Activated CD4-positive, alpha-beta T cell treated with anti-CD3 and anti-CD28 coated beads for 48 hours (primary cell): ENCODE data around the gene OR51F2.
"Not testable (repeated sequence)": the region's sequence is repeated elsewhere in the genome, so short reads cannot be mapped to it uniquely, and the experiment has no call there.

Experiments used
- DNase-seq: peaks from one replicate; pipeline ENCODE4 v3.0.0-alpha.2; 2020

OR51F2 gene

GRCh38 chr11:4821021-4821420 lies at the start of gene OR51F2:
Gene OR51F2 (plus strand): TSS chr11:4821321. CDS start chr11:4821422, 101 bp downstream.
- DNase-seq, result no peak

GRCh38 chr11:4782454-4782853 lies 38.7 kb upstream of the OR51F2 start:
- DNase-seq, result no peak

- DNase-seq, result no peak
These were observed 23.9 kb upstream of the OR51F2 start for GRCh38 chr11:4797206-4797605.

GRCh38 chr11:4798427-4799183 lies 22.5 kb upstream of the OR51F2 start:
- no peak for DNase-seq

GRCh38 chr11:4801316-4801715 lies 19.8 kb upstream of the OR51F2 start:
- not testable (repeated sequence) for DNase-seq

DNA sequence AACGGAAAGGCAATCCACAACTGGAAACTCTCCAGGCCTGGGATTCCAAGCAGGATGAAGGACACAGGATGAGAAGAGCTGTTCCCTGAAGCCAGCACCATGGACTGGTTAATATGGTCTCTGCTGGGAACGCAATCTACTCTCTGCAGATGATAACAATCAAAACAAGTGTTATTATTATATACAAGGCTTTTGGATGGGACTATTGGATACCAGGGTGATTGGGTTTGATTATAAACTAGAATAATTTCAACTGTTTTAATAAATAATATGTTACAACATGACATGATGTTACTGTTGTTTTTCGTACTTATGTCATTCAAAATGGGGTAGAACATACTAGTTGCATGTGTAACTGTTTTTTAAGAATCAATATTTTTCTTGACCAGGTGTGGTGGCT lies 16.8 kb upstream of the OR51F2 start, which contains the start of gene OR52R1:
OR52R1 (minus strand) TSS at position 101 of the 400 bp plus-strand sequence; CDS start at position 101, 0 bp downstream.
- no peak for DNase-seq

DNA sequence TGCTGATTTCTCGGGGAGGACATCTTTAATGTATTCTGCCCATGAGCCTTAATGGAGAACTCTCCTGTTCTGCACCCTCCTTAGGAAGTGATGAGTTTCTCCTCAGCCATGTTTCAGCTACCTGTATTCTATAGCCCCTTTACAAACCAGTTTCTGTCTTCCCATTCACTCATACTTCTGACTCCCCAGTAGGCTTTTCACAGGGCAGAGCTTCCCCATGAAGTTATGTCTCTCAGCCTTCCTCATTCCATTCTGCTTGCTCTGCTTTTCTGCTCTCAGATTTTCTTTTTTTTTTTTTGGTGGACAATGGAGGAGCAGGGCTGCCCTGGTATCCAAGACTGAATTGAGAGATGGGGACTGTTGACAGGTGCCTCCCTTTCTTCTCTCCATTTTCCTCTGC lies 12.6 kb upstream of the OR51F2 start:
- DNase-seq, result no peak

DNA sequence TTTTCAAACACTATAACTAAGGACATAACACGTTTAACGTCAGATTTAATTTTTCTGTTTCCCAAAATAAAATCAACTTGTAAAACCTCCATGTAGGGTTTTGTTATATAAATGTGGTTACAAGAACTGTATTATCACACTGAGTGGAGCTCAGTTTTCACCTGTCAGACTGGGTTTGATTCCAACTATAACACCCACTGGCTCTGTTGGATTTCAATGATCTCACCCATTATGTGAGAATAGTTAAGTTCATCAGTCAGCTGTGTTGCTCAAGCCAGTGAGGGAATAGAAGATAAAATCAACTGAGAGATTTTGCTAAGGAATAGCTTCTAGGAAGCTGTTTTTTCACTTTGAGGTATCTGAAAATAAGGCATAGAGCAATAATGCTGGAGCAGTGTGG lies 11.9 kb upstream of the OR51F2 start:
- no peak for DNase-seq

GRCh38 chr11:4825132-4825531 lies 4.0 kb downstream of the OR51F2 start:
- no peak for DNase-seq

DNA sequence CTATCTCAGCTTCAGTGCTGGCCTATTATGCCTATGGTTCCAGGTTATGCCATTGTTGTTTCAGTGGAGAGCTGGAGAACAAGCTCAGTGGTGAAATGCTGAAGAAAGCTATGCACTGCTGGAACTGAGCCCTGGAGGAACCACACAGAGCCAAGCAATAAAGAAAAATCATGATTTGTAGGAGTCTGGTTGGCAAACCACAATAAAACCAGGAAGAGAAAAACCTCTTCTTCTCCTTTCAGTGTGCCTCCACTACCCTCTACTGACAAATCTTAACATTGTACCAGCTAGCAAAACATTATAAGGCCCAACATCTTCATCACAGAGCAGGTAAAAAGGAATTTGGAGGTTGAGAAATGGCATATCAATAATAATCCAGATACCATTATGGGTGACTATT lies 5.3 kb downstream of the OR51F2 start:
- DNase-seq, result no peak

- no peak for DNase-seq
These were observed 9.2 kb downstream of the OR51F2 start for GRCh38 chr11:4830346-4830745.

- DNase-seq, result no peak
These were observed 9.8 kb downstream of the OR51F2 start for GRCh38 chr11:4830909-4831308.

- no peak for DNase-seq
These were observed 18.9 kb downstream of the OR51F2 start for GRCh38 chr11:4839851-4840549.

DNA sequence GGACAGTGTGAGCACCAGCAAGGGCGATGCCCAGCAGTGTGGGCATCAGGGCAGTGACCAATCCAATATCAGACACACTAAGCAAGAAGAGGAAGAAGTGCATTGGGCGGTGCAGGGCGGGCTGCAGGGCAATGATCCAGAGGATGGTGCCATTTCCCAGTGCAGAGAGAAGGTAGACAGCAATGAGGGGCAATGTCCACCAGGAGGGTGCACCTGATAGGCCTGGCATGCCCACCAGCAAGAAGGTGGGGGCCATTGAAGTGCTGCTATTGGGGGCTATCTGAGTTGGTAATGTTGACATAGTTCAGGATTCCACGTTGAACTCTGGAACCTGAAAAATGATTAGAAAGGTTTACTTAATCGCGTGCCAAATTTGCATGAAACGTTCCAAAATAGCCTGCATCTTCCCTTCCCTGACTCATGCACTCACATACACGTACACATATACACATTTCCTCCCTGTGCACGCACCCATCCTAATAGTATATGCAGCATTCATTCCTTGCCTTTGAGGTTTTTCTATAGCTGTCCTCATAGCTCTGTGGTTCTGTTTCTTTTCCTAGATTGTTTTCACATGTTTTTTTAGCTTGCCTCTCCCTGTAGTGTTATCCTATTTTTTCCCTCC lies 27.9 kb downstream of the OR51F2 start, which contains the start of gene OR51S1:
OR51S1 (minus strand) TSS at position 301 of the 625 bp plus-strand sequence; CDS start at position 301, 0 bp downstream.
- no peak for DNase-seq

GRCh38 chr11:4851033-4851432 lies 29.9 kb downstream of the OR51F2 start:
- DNase-seq, result no peak

GRCh38 chr11:4854286-4854685 lies 33.2 kb downstream of the OR51F2 start:
- not testable (repeated sequence) for DNase-seq

DNA sequence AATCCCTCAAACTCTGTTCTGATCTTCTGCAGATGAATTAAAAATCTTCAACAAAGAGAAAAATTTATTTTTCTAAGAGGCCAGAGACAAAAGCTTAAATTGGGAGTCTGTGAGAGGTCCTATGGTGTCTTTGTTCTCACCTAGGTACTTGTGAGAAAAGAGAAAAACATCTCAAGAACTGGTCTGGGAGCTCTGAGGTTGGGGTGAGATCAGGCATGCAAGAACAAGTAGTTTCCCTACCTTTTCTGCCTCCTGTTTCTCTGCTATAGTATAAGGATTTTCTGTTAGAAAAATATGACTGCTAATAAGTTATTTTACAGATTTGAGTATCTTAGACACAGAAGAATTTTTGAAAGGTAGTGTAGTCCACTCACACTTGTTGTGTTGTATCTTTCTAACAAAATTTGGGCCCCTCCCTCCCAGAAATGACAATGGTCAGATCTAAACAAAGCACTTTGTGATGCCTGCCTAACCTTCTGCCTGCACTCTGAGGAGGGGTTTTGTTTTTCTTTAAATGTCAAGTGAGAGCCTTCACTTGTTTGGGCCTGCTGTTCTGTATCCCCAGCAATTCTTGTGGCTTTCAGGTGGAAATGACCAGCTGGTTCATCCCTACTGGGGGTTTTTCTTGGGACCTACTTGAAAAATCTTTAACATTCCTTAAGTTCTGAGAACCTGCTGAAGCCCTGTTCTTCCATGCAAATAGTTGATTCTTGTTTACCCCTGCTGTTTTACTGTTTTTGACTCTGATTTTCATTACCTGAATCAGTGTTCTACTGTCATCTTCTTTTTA lies 41.5 kb downstream of the OR51F2 start:
- no peak for DNase-seq

DNA sequence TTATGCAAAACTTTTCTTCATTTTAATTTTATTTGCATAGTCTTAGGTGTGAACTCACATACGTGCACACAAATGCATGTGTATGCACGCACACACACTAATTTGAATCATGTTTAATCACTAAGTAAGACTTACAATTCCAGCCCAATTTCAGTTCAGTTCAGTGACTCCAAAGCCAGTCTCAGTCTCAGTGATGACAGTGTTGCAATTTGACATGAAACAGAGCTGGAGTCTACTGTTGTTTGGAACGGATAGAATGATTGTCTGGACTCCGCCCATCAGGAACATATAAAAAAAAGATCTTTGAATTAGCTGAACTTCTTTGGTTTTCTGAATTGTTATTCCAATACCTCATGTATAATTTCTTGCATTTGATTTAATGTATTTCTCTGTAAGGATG lies 42.8 kb downstream of the OR51F2 start:
- DNase-seq, result no peak

DNA sequence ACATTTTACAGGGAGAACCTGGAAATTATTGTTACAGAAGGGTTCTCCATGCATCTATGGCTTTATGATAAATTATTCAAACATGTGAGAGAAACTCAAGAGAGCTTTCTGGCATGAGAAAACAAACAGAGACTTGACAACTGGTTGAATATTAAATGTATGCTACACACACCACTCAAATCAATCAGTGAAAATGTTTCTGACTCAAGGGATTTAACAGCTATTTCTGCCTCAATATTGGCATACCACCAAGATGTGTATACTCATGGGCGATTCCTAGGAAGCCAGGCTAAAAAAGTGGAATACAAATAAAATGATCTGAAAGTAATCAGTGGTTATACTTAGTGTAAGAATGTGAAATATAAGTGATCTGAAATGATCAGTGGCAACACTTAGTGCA lies 44.7 kb downstream of the OR51F2 start:
- DNase-seq, result no peak
